Ishikawa (cell line): ENCODE measurements around the gene NOCT.

Experiments
- REST ChIP-seq: IDR thresholded peaks from 2 replicates; pipeline ENCODE4 v1.6.1; 2012; ENCODE audit warnings: low read depth, mild to moderate bottlenecking
- YY1 ChIP-seq: IDR thresholded peaks from 2 replicates; pipeline ENCODE4 v1.6.1; 2012; ENCODE audit warnings: low read depth

GRCh38 chr4:139050446-139050845, 34.9 kb downstream of the NOCT start:
- TF ChIP-seq REST (no peak), YY1 (no peak)
